Measurements from ENCODE around the gene CEP112.

DNA sequence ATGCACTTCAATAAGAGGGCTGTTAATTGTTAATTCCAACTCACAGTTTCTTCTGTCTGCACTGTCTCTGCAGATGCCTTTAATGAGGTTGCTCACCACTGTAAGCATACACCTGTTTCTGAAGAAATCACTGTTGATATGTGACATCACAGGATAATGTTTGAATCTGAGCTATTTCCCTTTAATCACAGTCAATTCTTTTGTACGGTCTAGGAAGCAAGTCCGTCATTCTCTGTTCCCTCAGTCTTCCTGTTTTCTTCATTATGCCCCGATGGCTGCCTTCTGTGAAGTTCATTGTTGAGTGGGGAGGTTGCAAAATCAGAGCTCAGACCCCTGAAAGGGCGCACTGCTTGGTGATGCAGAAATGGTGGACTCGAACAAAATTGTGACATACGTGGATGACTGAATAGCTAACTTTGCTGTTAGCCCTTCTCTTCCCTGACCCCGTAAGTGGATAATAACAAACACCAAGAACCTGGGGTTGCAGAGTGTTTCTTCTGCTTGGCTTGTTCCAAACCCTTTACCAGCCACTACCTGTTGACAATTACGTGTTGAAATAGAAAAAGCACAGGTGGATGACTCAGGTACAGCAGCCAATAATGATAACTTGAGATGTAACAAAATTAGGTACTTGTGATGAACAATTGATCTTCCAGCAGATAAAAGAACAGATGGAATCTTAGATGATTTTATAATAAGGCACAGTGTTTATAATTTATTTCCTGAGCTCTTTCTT is 558.6 kb downstream of the CEP112 start:
- TF ChIP-seq CTCF (IDR thresholded peaks at IDR 0.05), result no peak
- no peak for TF ChIP-seq EZH2phosphoT487 (IDR thresholded peaks at IDR 0.05)

All from neural progenitor cell (in vitro differentiated cells).